Left forelimb (tissue), 1 donor: ENCODE data around the gene TRPM2.
"Not testable (repeated sequence)": the region's sequence is repeated elsewhere in the genome, so short reads cannot be mapped to it uniquely, and the experiment has no call there.

Source experiments
- DNase-seq: peaks from one replicate; pipeline ENCODE4 v3.0.0-alpha.2; 2018; ENCODE audit warnings: low spot score

Gene TRPM2

GRCh38 chr21:44375281-44375651, 21.8 kb downstream of the TRPM2 start:
- no peak for DNase-seq

- DNase-seq = peak; percentile 63
Observed at GRCh38 chr21:44375761-44376241, 22.4 kb downstream of the TRPM2 start.

DNA sequence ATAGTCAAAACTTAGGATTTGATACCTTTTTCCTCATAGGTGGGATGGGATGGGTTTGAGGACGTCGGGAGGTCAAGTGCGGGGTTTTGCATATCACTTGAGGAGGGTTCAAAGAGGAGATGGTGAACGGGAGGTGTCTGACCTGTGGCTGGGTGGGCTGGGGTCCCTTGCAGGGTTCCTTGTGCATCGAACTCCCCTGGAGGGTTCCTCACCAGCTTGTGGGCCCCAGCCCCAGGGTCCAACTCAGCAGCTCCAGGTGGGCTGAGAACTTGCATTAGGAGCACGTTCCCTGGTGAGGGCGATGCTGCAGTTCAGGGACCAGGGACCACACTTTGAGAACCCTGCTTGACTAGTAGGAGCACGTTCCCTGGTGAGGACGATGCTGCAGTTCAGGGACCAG, 23.2 kb downstream of the TRPM2 start:
- DNase-seq = peak; percentile 20

DNA sequence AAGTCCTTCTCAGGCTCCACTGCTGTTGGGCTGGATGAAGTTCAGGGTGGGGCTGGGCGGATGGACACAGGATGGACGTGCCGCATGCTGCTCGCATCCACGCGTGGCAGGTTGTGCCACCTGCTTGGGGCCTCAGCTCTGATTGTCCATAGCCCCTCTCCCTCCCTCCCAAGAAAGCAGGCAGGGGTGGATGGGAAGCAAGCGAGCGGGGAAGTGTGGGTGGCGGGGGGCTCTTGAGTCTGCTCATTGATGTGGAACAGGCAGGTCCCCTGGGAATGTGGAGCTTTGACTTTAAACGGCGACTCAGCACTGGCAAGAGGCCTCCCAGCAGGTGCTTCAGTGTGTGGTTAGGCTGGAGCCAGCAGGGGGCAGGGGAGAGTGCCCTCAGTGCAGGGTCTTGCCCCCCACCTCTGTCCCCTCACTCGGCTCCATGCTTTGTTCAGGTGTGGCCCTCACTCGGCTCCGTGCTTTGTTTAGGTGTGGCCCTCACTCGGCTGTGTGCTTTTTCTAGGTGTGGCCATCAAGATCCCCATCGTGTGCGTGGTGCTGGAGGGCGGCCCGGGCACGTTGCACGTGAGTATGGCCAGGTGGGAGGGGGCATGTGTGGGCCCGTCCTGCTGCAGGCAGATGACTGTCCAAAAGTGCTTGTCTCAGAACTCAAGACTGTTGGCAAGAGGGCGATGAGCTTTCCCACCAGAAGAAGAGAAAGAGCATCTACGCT, 23.9 kb downstream of the TRPM2 start:
- peak; percentile 40 for DNase-seq

DNA sequence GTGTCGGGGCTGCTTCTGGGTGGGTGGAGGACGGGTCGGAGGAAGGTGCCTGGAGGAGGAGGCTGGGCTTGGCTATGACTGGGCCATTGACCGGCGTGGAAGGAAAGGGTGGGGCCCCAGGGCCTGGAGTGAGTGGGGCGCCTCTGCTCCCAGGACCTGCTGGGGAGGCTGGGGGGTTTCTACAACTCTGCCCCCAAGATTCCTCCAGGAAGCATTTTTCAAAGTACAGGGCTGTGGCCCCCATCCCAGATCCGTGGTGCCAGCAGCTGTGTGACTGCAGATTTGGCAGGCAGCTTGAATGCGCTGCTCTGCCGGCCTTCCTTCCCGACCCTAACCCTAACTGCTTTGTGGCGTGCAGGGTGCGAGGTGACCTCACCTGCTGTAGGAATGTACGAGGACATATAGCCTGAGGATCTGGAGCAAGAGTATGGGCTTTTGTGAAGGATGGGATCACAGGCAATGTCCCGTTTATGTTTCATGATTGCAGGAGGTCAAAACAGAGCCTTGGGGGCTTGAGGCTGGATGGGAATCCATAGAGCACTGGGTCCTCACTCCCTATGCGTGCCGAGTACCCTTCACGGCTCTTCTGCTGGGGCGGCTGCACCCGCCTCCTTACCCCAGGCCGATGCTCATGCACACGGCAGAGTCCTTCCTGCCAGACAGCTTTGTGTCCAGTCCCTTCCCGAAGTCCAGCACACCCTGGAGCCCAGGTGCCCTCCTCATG, 24.7 kb downstream of the TRPM2 start:
- peak; percentile 28 for DNase-seq

- peak; percentile 57 for DNase-seq
Observed at GRCh38 chr21:44378646-44379514, 25.5 kb downstream of the TRPM2 start.

DNA sequence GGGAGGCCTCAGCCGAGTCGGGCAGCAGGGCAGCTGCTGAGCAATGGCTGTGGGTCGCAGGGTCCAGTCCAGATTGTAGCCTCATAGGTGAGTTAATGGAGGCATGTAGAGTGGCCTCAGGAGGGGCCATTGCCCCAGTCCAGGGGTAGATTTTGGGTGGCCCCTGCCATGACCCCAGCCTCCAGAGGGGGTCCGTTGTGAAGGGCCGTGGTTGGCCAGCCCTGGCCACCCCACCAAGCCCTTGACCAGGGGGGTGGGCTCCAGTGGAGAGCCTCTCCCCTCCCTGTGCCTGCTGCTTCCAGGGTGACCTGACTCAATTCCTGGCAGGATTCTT, 26.1 kb downstream of the TRPM2 start:
- peak; percentile 58 for DNase-seq

- no peak for DNase-seq
Observed at GRCh38 chr21:44379991-44380865, 26.8 kb downstream of the TRPM2 start.

GRCh38 chr21:44380876-44381275, 27.5 kb downstream of the TRPM2 start:
- DNase-seq = no peak

GRCh38 chr21:44381874-44382273, 28.5 kb downstream of the TRPM2 start:
- no peak for DNase-seq

GRCh38 chr21:44382536-44382935, 29.1 kb downstream of the TRPM2 start:
- no peak for DNase-seq

- DNase-seq = no peak
Observed at GRCh38 chr21:44383216-44383615, 29.8 kb downstream of the TRPM2 start.

- DNase-seq = no peak
Observed at GRCh38 chr21:44384968-44385367, 31.5 kb downstream of the TRPM2 start.

DNA sequence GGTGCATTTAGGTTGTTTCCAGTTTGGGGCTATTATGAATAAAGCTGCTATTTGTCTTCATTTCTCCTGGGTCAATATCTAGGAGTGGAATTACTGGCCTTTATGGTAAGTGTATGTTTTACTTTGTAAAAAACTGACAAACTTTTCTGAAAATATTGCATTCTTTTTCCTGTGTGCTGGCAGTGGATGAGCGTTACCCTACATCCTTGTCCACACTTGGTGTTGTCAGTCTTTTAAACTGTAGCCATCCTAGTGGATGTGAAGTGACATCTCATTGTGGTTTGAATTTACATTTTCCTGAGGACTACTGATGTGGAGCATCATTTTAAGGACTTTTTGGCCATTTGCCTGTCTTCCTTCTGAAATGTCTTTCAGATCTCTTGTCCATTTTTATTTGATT, 35.9 kb downstream of the TRPM2 start:
- no peak for DNase-seq

- DNase-seq = peak; percentile 44
Observed at GRCh38 chr21:44390886-44391285, 37.5 kb downstream of the TRPM2 start.

GRCh38 chr21:44391345-44392091, 38.1 kb downstream of the TRPM2 start:
- DNase-seq = no peak

DNA sequence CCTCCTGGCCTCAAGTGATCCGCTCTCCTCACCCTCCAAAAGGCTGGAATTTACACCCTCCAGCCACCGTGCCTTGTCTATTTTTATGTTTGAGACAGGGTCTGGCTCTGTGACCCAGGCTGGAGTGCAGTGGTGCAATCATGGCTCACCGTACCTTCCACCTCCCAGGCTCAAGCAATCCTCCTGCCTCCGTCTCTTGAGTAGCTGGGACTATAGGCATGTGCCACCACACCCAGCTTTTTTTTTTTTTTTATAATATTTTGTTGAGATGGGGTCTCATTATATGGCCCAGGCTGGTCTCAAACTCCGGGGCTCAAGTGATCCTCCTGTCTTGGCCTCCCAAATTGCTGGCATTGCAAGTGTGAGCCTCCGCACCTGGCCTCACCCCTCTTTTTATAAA, 38.8 kb downstream of the TRPM2 start:
- no peak for DNase-seq

DNA sequence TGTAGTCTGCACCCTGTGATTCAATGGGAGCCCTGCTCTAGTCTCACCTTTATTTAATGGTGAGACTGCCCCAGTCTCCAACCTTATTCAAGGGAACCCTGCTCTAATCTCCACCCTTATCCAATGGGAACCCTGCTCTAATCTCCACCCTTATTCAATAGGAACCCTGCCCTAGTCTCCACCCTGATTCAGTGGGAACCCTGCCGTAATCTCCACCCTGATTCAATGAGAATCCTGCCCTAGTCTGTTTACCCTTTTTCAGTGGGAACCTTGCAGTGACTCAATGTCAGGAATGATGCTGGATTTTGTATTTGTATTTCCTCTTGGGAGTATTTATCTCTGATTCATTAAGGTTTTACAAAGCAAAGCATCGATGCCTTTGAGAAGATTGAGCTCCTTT, 39.5 kb downstream of the TRPM2 start:
- no peak for DNase-seq

DNA sequence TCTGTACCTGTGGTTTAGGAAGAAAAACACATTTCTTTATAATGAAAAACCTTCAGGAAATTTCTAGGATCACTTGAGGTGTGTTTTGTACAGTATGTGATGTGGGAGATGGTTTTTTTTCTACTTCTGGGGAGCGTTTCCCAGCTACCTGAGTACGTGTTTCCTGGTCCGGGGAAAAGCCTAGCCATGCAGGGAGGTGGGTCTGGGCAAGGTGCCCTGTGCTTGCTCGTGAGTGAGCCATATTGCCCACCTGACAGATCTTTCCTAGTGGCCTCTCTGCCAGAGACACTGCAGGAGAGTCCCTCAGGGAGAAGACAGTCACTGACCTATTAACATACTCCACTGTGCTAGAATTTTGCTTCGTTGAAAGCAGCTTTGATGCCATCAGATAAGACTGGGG, 41.3 kb downstream of the TRPM2 start:
- DNase-seq = no peak

DNA sequence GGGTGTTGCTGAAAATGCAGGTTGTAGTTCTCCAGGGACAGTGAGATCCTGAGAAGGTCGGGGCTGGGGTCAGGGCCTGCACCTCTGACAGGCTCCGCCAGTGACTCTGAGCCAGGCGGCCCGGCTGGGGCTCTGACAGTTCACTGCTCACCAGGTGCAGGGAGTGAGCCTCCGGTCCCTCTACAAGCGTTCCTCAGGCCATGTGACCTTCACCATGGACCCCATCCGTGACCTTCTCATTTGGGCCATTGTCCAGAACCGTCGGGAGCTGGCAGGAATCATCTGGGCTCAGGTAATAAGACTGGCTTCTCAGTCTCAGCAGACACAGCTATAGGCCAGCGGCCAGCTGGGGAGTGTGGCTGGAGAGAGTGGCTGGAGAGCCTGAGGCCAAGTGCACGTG, 41.8 kb downstream of the TRPM2 start:
- no peak for DNase-seq

- DNase-seq = not testable (repeated sequence)
Observed at GRCh38 chr21:44396803-44397202, 43.4 kb downstream of the TRPM2 start.
